ENCODE results near the gene DTNBP1.

Gene DTNBP1

GRCh38 chr6:15533379-15534026, 129.3 kb downstream of the DTNBP1 start:
- peak; percentile 16 for DNase-seq (ENCODE audit: low spot score)

- DNase-seq (ENCODE audit: low spot score): peak; percentile 19
Observed at GRCh38 chr6:15531973-15532372, 130.9 kb downstream of the DTNBP1 start.

- peak; percentile 36 for DNase-seq (ENCODE audit: low spot score)
Observed at GRCh38 chr6:15530411-15530810, 132.4 kb downstream of the DTNBP1 start.

- peak; percentile 14 for DNase-seq (ENCODE audit: low spot score)
Observed at GRCh38 chr6:15528870-15529269, 134.0 kb downstream of the DTNBP1 start.

GRCh38 chr6:15527838-15528617, 134.8 kb downstream of the DTNBP1 start:
- DNase-seq (ENCODE audit: low spot score): peak; percentile 12

GRCh38 chr6:15526212-15526701, 136.6 kb downstream of the DTNBP1 start:
- DNase-seq (ENCODE audit: low spot score): peak; percentile 6

GRCh38 chr6:15524861-15525401, 137.9 kb downstream of the DTNBP1 start:
- no peak for DNase-seq (ENCODE audit: low spot score)

- DNase-seq (ENCODE audit: low spot score): no peak
Observed at GRCh38 chr6:15523679-15524630, 138.9 kb downstream of the DTNBP1 start.

GRCh38 chr6:15522856-15523529, 139.8 kb downstream of the DTNBP1 start:
- DNase-seq (ENCODE audit: low spot score): no peak

GRCh38 chr6:15522427-15522826, 140.4 kb downstream of the DTNBP1 start:
- no peak for DNase-seq (ENCODE audit: low spot score)

- DNase-seq (ENCODE audit: low spot score): no peak
Observed at GRCh38 chr6:15522026-15522425, 140.8 kb downstream of the DTNBP1 start.

- DNase-seq (ENCODE audit: low spot score): no peak
Observed at GRCh38 chr6:15521582-15521981, 141.2 kb downstream of the DTNBP1 start.

- no peak for DNase-seq (ENCODE audit: low spot score)
Observed at GRCh38 chr6:15520626-15521203, 142.1 kb downstream of the DTNBP1 start.

- DNase-seq (ENCODE audit: low spot score): no peak
Observed at GRCh38 chr6:15519681-15520080, 143.1 kb downstream of the DTNBP1 start.

GRCh38 chr6:15518878-15519277, 143.9 kb downstream of the DTNBP1 start:
- no peak for DNase-seq (ENCODE audit: low spot score)

GRCh38 chr6:15518057-15518456, 144.8 kb downstream of the DTNBP1 start:
- no peak for DNase-seq (ENCODE audit: low spot score)

- no peak for DNase-seq (ENCODE audit: low spot score)
Observed at GRCh38 chr6:15517600-15517999, 145.2 kb downstream of the DTNBP1 start.

- DNase-seq (ENCODE audit: low spot score): no peak
Observed at GRCh38 chr6:15516923-15517560, 145.8 kb downstream of the DTNBP1 start.

GRCh38 chr6:15516378-15516777, 146.4 kb downstream of the DTNBP1 start:
- DNase-seq (ENCODE audit: low spot score): no peak

- DNase-seq (ENCODE audit: low spot score): no peak
Observed at GRCh38 chr6:15515660-15516375, 147.0 kb downstream of the DTNBP1 start.
